ENCODE data around the gene THSD7B. TPM values are rescaled to one million over a fixed set of nuclear protein-coding genes. Genes with fewer than 3 reads are reported as not detected.

The THSD7B gene
- total and polyA plus RNA-seq, 2 of the 8 experiments (the other 6 are each of a cell fraction or from before 2014, with no cell fraction given) = 0.60 to 2.9 TPM

DNA sequence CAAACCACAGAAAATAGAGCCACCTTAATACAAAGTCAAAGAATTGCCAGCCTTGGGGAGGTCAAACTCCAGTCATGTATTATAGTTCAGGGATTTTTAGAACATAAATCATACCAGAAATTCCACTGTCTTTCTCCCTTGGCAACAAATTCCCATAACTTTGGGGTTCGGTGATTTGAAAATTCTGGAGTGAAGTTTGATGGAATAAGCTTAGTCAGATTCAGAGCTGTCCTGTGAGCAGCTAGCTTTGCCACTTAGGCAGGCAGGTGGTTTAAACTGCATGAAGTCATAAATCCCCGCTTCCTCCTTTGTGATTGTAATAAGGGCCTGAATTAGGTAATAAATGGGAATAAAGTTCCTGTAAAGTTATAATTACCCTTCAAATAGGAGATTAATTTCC is 741.9 kb downstream of the THSD7B start:
- no peak overlapping the region for H3K27ac ChIP-seq (ENCODE audit: low read depth, low read length)
- no peak overlapping the region for H3K23ac ChIP-seq (ENCODE audit: insufficient read length)
- H2AFZ ChIP-seq (ENCODE audit: low read length) = no peak overlapping the region
- H3K14ac ChIP-seq (ENCODE audit: insufficient read length) = no peak overlapping the region
- H3K18ac ChIP-seq (ENCODE audit: extremely low read depth, low read length) = no peak overlapping the region
- H2BK12ac ChIP-seq (ENCODE audit: low read depth, low read length) = no peak overlapping the region
- H3K4me1 ChIP-seq (replicated peaks in 1 of 4; ENCODE audit: control insufficient read depth in 3 of 4, insufficient read depth in 4 of 4, low read length in 3 of 4) = peaks cover 0 to 10% (median 0%) of the 10 kb centered on the region in 4 experiments; a peak in 1 of 7 replicates
- no peak overlapping the region for H3K56ac ChIP-seq (replicated peaks; ENCODE audit: insufficient read length, low read depth, low read length)
- no peaks in the 10 kb centered on the region for H3K27me3 ChIP-seq (replicated peaks in 1 of 4; ENCODE audit: control insufficient read depth in 3 of 4, extremely low read depth in 1 of 4, insufficient read depth in 3 of 4, low read length in 3 of 4)
- ChIA-PET CTCF (ENCODE audit: partially characterized antibody) (no interaction called here), POLR2A (ENCODE audit: partially characterized antibody) (no interaction called here)
- no peaks in the 10 kb centered on the region for H3K79me2 ChIP-seq (ENCODE audit: control insufficient read depth in 1 of 2, insufficient read depth in 2 of 2, low read length in 2 of 2)
- TF ChIP-seq TBP (IDR thresholded peaks at IDR 0.05; ENCODE audit: low read depth, low read length) = no peak
- TF ChIP-seq TEAD4 (IDR thresholded peaks at IDR 0.05; ENCODE audit: low read depth, low read length) = no peak
- TF ChIP-seq, protein P1, sequence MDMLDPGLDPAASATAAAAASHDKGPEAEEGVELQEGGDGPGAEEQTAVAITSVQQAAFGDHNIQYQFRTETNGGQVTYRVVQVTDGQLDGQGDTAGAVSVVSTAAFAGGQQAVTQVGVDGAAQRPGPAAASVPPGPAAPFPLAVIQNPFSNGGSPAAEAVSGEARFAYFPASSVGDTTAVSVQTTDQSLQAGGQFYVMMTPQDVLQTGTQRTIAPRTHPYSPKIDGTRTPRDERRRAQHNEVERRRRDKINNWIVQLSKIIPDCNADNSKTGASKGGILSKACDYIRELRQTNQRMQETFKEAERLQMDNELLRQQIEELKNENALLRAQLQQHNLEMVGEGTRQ (IDR thresholded peaks at IDR 0.05; ENCODE audit: low read length) = no peak
- no peak for TF ChIP-seq BCL11A (IDR thresholded peaks at IDR 0.05; ENCODE audit: low read depth in 2 of 2, low read length in 2 of 2)
- TF ChIP-seq CREB1 (IDR thresholded peaks at IDR 0.05) = no peak
- TF ChIP-seq SP2 (IDR thresholded peaks at IDR 0.05; ENCODE audit: low read length) = no peak
- H3K9me3 ChIP-seq (ENCODE audit: insufficient read depth in 2 of 2, low read depth in 1 of 2, low read length in 1 of 2) = no peaks in the 10 kb centered on the region
- no peak overlapping the region for H2BK5ac ChIP-seq (ENCODE audit: low read depth, low read length)
- H4K91ac ChIP-seq (replicated peaks; ENCODE audit: insufficient read length, low read length) = no peak overlapping the region
- DNase-seq (ENCODE audit: low read depth in 1 of 2, low spot score in 2 of 2) (no peak), FAIRE-seq (no peak)
- no peak overlapping the region for H3K4ac ChIP-seq (replicated peaks; ENCODE audit: insufficient read length, low read depth, low read length)
- H4K8ac ChIP-seq (ENCODE audit: extremely low read depth, insufficient read depth, low read length) = no peak overlapping the region
- no peak overlapping the region for H2AK5ac ChIP-seq (ENCODE audit: low read depth, low read length)
- H4K20me1 ChIP-seq (replicated peaks in 1 of 2; ENCODE audit: control insufficient read depth in 1 of 2, insufficient read depth in 2 of 2, low read length in 2 of 2) = no peaks in the 10 kb centered on the region
- no peaks in the 10 kb centered on the region for H3K79me1 ChIP-seq (ENCODE audit: low read depth, low read length)
- H2BK20ac ChIP-seq (ENCODE audit: low read length) = no peak overlapping the region
- no peak overlapping the region for H2BK15ac ChIP-seq (ENCODE audit: low read length)
- H3K36me3 ChIP-seq (ENCODE audit: control insufficient read depth in 2 of 4, insufficient read depth in 4 of 4, low read length in 3 of 4) = no peaks in the 10 kb centered on the region
- no peak overlapping the region for H3K4me2 ChIP-seq (ENCODE audit: insufficient read depth in 1 of 2, low read depth in 2 of 2, low read length in 2 of 2)
- WGBS, 2 experiments (ENCODE audit: extremely low coverage in 1 of 2, insufficient coverage in 1 of 2, insufficient read length in 1 of 2, insufficient replicate concordance in 2 of 2, low coverage in 1 of 2, low lambda C conversion rate in 2 of 2, missing lambda C conversion rate in 1 of 2) = 89% methylated on average over 2 of the region's 2 CpGs; no CpG with 5 or more reads in 1 of the 2 experiments
- H3K23me2 ChIP-seq (ENCODE audit: low read depth, low read length) = no peaks in the 10 kb centered on the region
- no peak overlapping the region for H2BK120ac ChIP-seq (replicated peaks; ENCODE audit: low read depth, low read length)
- H3K4me3 ChIP-seq (ENCODE audit: extremely low read depth in 1 of 4, insufficient read depth in 2 of 4, low read depth in 3 of 4, low read length in 4 of 4) = no peak overlapping the region
- no peak overlapping the region for H3K9ac ChIP-seq (replicated peaks in 1 of 4; ENCODE audit: extremely low read depth in 1 of 4, low read depth in 3 of 4, low read length in 3 of 4)
- H4K5ac ChIP-seq (ENCODE audit: insufficient read length, low read depth, low read length) = no peak overlapping the region
